Muscle layer of colon (tissue), 2 donors: ENCODE measurements around the gene SIRT5.

Source experiments
- H3K27ac ChIP-seq: one replicate; pipeline ENCODE4 v1.7.0; 2013; ENCODE audit warnings: low read depth, mild to moderate bottlenecking, low read length, moderate library complexity
- H3K27me3 ChIP-seq, 2 donors: one replicate each; pipeline ENCODE4 v1.7.0; 2013; ENCODE audit warnings: low read length in 2 of 2, mild to moderate bottlenecking in 2 of 2; ENCODE audit not compliant: insufficient read depth in 2 of 2, control insufficient read depth in 1 of 2
- H3K36me3 ChIP-seq: one replicate; pipeline ENCODE4 v1.7.0; 2013; ENCODE audit warnings: mild to moderate bottlenecking, low read length; ENCODE audit not compliant: insufficient read depth
- H3K4me1 ChIP-seq: one replicate; pipeline ENCODE4 v1.7.0; 2013; ENCODE audit warnings: mild to moderate bottlenecking, low read length; ENCODE audit not compliant: insufficient read depth
- H3K4me3 ChIP-seq, 2 donors: one replicate each; pipeline ENCODE4 v1.7.0; 2013; ENCODE audit warnings: low read length in 2 of 2, low read depth in 1 of 2, mild to moderate bottlenecking in 1 of 2, moderate library complexity in 1 of 2
- H3K9ac ChIP-seq: one replicate; pipeline ENCODE4 v1.7.0; 2013; ENCODE audit warnings: low read length
- H3K9me3 ChIP-seq: one replicate; pipeline ENCODE4 v1.7.0; 2013; ENCODE audit warnings: mild to moderate bottlenecking, low read length
- donor health status: abdominal sarcoma.
- donor health status: Adenocarcinoma of cecum.

The SIRT5 gene

GRCh38 chr6:13554929-13555333, 19.5 kb upstream of the SIRT5 start:
- Histone ChIP-seq H3K4me3 (no peak overlapping the region), H3K4me1 (peaks cover 5% of the 10 kb centered on the region), H3K9ac (no peak overlapping the region), H3K36me3 (no peaks in the 10 kb centered on the region), H3K27me3 (no peaks in the 10 kb centered on the region), H3K27ac (no peak overlapping the region), H3K9me3 (no peaks in the 10 kb centered on the region)

DNA sequence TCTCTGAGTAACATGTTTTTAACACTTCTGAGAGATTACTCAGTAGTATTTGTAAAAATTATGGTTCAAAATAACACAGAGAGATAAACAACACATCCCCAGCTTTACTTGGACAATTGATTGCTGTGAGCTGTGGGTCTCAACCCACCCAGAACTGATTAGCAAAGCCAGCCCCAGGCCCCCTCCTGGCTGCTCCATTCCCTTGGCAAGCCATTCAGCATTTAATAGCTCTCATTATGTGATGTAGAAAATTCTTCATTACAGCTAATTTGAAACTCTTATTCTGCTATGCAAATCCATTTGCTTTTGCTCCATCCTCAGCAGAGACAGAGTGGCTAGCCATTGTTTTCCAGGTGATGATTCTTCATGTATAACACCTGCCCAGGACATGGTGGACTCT, 16.6 kb upstream of the SIRT5 start:
- Histone ChIP-seq H3K27ac (no peak overlapping the region), H3K27me3 (no peaks in the 10 kb centered on the region), H3K36me3 (no peaks in the 10 kb centered on the region), H3K4me1 (peaks cover 5% of the 10 kb centered on the region), H3K9me3 (no peaks in the 10 kb centered on the region), H3K9ac (no peak overlapping the region), H3K4me3 (no peak overlapping the region)

DNA sequence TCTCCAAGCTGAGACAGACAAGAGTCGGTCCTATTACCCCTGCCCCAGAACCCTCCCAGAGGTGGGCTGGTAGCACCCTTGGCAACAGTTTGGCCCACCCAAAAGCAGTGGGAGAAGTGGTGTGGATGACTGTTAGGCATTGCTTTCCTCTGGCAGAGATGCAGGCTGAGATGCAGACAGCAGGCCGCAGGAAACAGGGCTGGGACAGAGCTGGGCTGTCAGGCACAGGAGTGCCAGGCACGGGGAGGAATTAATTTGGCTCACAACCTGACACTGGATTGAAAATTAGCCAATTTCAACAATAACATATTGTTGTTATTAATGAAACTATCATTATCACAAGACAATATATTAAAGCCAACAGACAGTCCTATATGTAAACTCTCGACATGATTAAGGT, 15.7 kb upstream of the SIRT5 start:
- Histone ChIP-seq H3K27ac (no peak overlapping the region), H3K27me3 (no peaks in the 10 kb centered on the region), H3K36me3 (no peaks in the 10 kb centered on the region), H3K4me3 (no peak overlapping the region), H3K9ac (no peak overlapping the region), H3K9me3 (no peaks in the 10 kb centered on the region), H3K4me1 (peaks cover 5% of the 10 kb centered on the region)

DNA sequence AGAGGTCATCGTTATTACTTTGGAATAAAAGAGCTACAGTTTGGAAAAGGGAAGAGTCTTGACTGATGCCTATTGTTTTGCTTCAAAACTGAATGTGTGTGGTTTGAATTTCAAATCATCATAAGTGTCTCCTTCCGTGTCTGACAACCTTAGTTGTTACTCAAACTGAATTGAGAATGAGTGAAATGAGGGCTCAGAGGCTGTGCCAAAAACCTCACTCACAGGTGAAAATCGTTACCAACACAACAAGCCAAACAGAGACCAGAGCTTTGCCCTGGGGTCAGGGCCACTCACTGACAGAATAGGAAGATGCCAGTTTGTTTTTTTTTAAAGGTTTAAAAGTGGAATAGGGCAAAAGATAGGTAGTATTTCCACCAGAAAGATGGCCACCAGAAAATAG, 15.2 kb upstream of the SIRT5 start:
- no peak overlapping the region for H3K9ac ChIP-seq
- no peaks in the 10 kb centered on the region for H3K36me3 ChIP-seq
- H3K27ac ChIP-seq = no peak overlapping the region
- H3K4me1 ChIP-seq = peaks cover 5% of the 10 kb centered on the region
- no peak overlapping the region for H3K4me3 ChIP-seq
- no peaks in the 10 kb centered on the region for H3K27me3 ChIP-seq
- no peaks in the 10 kb centered on the region for H3K9me3 ChIP-seq

GRCh38 chr6:13559968-13560650, 14.3 kb upstream of the SIRT5 start:
- Histone ChIP-seq H3K4me1 (peaks cover 5% of the 10 kb centered on the region), H3K9ac (no peak overlapping the region), H3K27ac (no peak overlapping the region), H3K4me3 (no peak overlapping the region), H3K36me3 (no peaks in the 10 kb centered on the region), H3K27me3 (no peaks in the 10 kb centered on the region), H3K9me3 (no peaks in the 10 kb centered on the region)

- no peaks in the 10 kb centered on the region for H3K9me3 ChIP-seq
- no peak overlapping the region for H3K9ac ChIP-seq
- H3K4me3 ChIP-seq = no peak overlapping the region
- H3K4me1 ChIP-seq = peaks cover 1% of the 10 kb centered on the region
- no peak overlapping the region for H3K27ac ChIP-seq
- H3K27me3 ChIP-seq = no peaks in the 10 kb centered on the region
- no peaks in the 10 kb centered on the region for H3K36me3 ChIP-seq
These were observed 13.8 kb upstream of the SIRT5 start for GRCh38 chr6:13560651-13561044.

DNA sequence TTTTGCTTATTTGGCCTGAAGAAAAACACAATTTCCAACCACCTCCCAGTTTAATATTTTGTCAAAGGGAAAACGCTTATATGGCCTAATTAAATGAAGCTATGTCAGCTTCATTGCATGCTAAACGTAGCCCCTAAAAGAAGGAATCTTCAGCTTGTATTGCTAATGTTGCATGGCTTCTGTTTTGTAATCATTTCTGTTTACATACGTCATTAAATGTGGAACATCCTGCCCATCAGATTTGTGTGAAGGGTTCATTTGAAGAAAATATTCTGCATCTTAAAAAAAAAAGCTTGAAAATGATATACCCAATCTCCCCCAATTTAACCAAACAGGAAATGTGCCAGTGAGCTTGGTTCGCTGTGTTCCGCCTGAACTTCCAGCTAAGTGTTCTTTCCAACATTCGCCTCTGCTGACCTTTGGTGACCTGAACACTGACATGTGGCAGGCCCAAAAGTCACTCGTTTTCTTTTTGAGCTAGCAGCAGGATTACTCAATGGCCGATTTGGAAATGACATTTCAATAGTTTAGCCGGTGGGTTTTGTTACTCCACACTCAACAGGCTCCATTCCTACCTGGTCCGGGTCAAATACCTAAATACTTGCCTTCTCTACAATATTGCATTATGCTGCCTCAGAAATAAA, 12.7 kb upstream of the SIRT5 start:
- Histone ChIP-seq H3K9ac (no peak overlapping the region), H3K9me3 (no peaks in the 10 kb centered on the region), H3K36me3 (no peaks in the 10 kb centered on the region), H3K27ac (no peak overlapping the region), H3K4me1 (no peaks in the 10 kb centered on the region), H3K27me3 (no peaks in the 10 kb centered on the region), H3K4me3 (no peak overlapping the region)

GRCh38 chr6:13563009-13563408, 11.4 kb upstream of the SIRT5 start:
- Histone ChIP-seq H3K9ac (no peak overlapping the region), H3K36me3 (no peaks in the 10 kb centered on the region), H3K4me3 (no peak overlapping the region), H3K4me1 (no peaks in the 10 kb centered on the region), H3K27ac (no peak overlapping the region), H3K9me3 (no peaks in the 10 kb centered on the region), H3K27me3 (no peaks in the 10 kb centered on the region)

- H3K36me3 ChIP-seq = no peaks in the 10 kb centered on the region
- H3K9ac ChIP-seq = no peak overlapping the region
- H3K27me3 ChIP-seq = no peaks in the 10 kb centered on the region
- no peaks in the 10 kb centered on the region for H3K9me3 ChIP-seq
- H3K27ac ChIP-seq = no peak overlapping the region
- no peak overlapping the region for H3K4me3 ChIP-seq
- no peaks in the 10 kb centered on the region for H3K4me1 ChIP-seq
These were observed 8.5 kb upstream of the SIRT5 start for GRCh38 chr6:13565921-13566320.

DNA sequence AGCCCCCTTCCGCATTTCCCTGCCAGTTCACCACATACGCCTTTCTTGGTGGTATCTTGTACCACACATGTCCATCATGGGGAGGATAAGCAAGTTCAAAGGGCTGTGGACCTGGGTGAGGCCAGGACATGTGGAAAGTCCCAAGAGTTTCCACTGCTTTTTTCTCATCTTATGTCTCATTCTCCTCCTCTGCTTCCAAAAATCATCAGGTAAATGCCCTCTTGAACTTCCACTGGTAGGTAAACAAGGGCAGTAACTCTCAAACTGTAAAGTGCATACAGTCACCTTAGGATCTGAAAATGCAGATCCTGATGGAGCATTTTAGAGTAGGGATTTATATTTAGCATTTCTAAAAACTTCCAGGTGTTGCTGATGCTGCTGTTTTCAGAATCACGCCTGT, 7.9 kb upstream of the SIRT5 start:
- no peaks in the 10 kb centered on the region for H3K27me3 ChIP-seq
- H3K36me3 ChIP-seq = no peaks in the 10 kb centered on the region
- H3K4me3 ChIP-seq = no peak overlapping the region
- H3K9me3 ChIP-seq = no peaks in the 10 kb centered on the region
- H3K27ac ChIP-seq = no peak overlapping the region
- H3K9ac ChIP-seq = no peak overlapping the region
- no peaks in the 10 kb centered on the region for H3K4me1 ChIP-seq

GRCh38 chr6:13568970-13569369, 5.4 kb upstream of the SIRT5 start:
- Histone ChIP-seq H3K27me3 (no peaks in the 10 kb centered on the region), H3K4me3 (no peak overlapping the region), H3K36me3 (no peaks in the 10 kb centered on the region), H3K9ac (no peak overlapping the region), H3K4me1 (peaks cover 8% of the 10 kb centered on the region), H3K27ac (no peak overlapping the region), H3K9me3 (no peaks in the 10 kb centered on the region)

DNA sequence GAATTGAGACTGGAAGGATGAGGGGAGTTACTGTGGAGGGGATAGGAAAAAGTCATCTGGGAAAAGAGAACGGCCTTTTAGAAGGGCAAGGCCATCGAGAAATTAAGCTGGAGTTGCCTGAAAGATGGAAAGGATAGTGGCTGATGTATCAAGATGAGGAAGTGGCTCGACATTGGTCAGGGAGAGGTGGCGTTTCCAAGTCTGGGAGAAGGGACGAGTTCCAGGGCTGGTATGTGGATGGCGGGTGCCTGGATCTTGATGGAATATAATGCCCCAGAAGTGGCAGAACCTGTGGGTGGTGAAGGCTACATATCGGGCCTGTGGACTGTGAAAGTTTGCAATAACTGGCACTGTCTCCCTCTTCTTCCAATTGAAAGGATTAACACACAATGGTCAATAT, 2.2 kb upstream of the SIRT5 start:
- Histone ChIP-seq H3K9ac (no peak overlapping the region), H3K4me1 (peaks cover 8% of the 10 kb centered on the region), H3K4me3 (no peak overlapping the region), H3K27ac (no peak overlapping the region), H3K9me3 (no peaks in the 10 kb centered on the region), H3K36me3 (no peaks in the 10 kb centered on the region), H3K27me3 (no peaks in the 10 kb centered on the region)
